Hepatocyte (in vitro differentiated cells): Measurements from ENCODE around the gene SLC25A30. TPM values are rescaled to one million over a fixed set of nuclear protein-coding genes. Genes with fewer than 3 reads are reported as not detected.
"Not testable (repeated sequence)": the region's sequence is repeated elsewhere in the genome, so short reads cannot be mapped to it uniquely, and the experiment has no call there.

Source experiments
- DNase-seq: peaks from one replicate; pipeline ENCODE4 v3.0.0-alpha.2; 2016; ENCODE audit warnings: low spot score
- H2AFZ ChIP-seq: fragments of 200-600 bp; sonication (generic); 2 replicates; pipeline ENCODE4 v1.6.0; 2016; ENCODE audit warnings: antibody characterized with exemption, mild to moderate bottlenecking
- H3K27ac ChIP-seq: fragments of 200-600 bp; sonication (generic); 2 replicates; pipeline ENCODE4 v1.5.1; 2016; ENCODE audit warnings: mild to moderate bottlenecking
- H3K27me3 ChIP-seq: fragments of 200-600 bp; sonication (generic); 2 replicates; pipeline ENCODE4 v1.6.1; 2016
- H3K36me3 ChIP-seq: fragments of 200-600 bp; sonication (generic); replicated peaks from 2 replicates; pipeline ENCODE4 v1.5.1; 2016; ENCODE audit warnings: low read depth; ENCODE audit not compliant: insufficient read depth
- H3K4me1 ChIP-seq: fragments of 200-600 bp; sonication (generic); 2 replicates; pipeline ENCODE4 v1.5.1; 2016; ENCODE audit warnings: mild to moderate bottlenecking, moderate library complexity; ENCODE audit not compliant: insufficient read depth
- H3K4me2 ChIP-seq: fragments of 200-600 bp; sonication (generic); 2 replicates; pipeline ENCODE4 v1.6.0; 2016
- H3K4me3 ChIP-seq: fragments of 200-600 bp; sonication (generic); 2 replicates; pipeline ENCODE4 v1.5.1; 2016; ENCODE audit warnings: mild to moderate bottlenecking
- H3K79me2 ChIP-seq: fragments of 200-600 bp; sonication (generic); 2 replicates; pipeline ENCODE4 v1.6.0; 2017; ENCODE audit warnings: mild to moderate bottlenecking
- H3K9me2 ChIP-seq: fragments of 200-600 bp; sonication (generic); replicated peaks from 2 replicates; pipeline ENCODE4 v1.6.0; 2017; ENCODE audit warnings: mild to moderate bottlenecking; ENCODE audit not compliant: insufficient read depth
- H3K9me3 ChIP-seq: fragments of 200-600 bp; sonication (generic); 2 replicates; pipeline ENCODE4 v1.5.1; 2016; ENCODE audit warnings: low read depth, mild to moderate bottlenecking
- H4K20me1 ChIP-seq: fragments of 200-600 bp; sonication (generic); 2 replicates; pipeline ENCODE4 v1.6.0; 2016; ENCODE audit warnings: mild to moderate bottlenecking; ENCODE audit not compliant: insufficient read depth, poor library complexity, severe bottlenecking
- EZH2 ChIP-seq: fragments of 200-600 bp; sonication (generic); IDR thresholded peaks from 2 replicates; pipeline ENCODE4 v1.6.1; 2016; ENCODE audit warnings: antibody characterized with exemption, mild to moderate bottlenecking, borderline replicate concordance
- EZH2phosphoT487 ChIP-seq: fragments of 200-600 bp; sonication (generic); IDR thresholded peaks from one replicate; pipeline ENCODE4 v1.6.1; 2018; ENCODE audit warnings: antibody characterized with exemption, mild to moderate bottlenecking, low read depth, moderate library complexity; ENCODE audit not compliant: unreplicated experiment, severe bottlenecking
- WGBS: methylation state at CpG from one replicate; pipeline ENCODE4 v1.1.6; 2016; ENCODE audit warnings: low lambda C conversion rate; ENCODE audit errors: missing lambda C conversion rate; 5-methylcytosine and 5-hydroxymethylcytosine counted together
- polyA plus RNA-seq: library from polyadenylated mRNA; unstranded; fragments of >200 nt; fragmentation: Nextera tagmentation; extraction: Ambion mirVana; gene quantifications from 2 replicates; pipeline ENCODE4 v1.2.1, GENCODE V29; 2016
- total RNA-seq: library from RNA; depleted of rRNA; stranded (reverse); fragments of >200 nt; gene quantifications from 2 replicates; pipeline ENCODE4 v1.2.3, GENCODE V29; 2014
- TF ChIP-seq, protein P1 (sequence below): fragments of 200-600 bp; sonication (generic); IDR thresholded peaks from 2 replicates; pipeline ENCODE4 v1.5.1; 2016; ENCODE audit warnings: antibody characterized with exemption, mild to moderate bottlenecking; ENCODE audit not compliant: poor library complexity

The SLC25A30 gene
- total and polyA plus RNA-seq, 2 experiments from 2014 or later = 2.8 to 13.3 TPM

GRCh38 chr13:45385907-45386553 lies 32.1 kb downstream of the SLC25A30 start:
- WGBS = 97% methylated on average over 5 of the region's 5 CpGs
- no peaks in the 10 kb centered on the region for H3K9me3 ChIP-seq
- H3K79me2 ChIP-seq = no peaks in the 10 kb centered on the region
- no peak overlapping the region for H3K27ac ChIP-seq
- H3K36me3 ChIP-seq = no peaks in the 10 kb centered on the region
- H4K20me1 ChIP-seq = no peaks in the 10 kb centered on the region
- no peaks in the 10 kb centered on the region for H3K27me3 ChIP-seq
- no peak overlapping the region for H3K4me3 ChIP-seq
- no peak for DNase-seq
- TF ChIP-seq EZH2phosphoT487 (no peak), EZH2 (no peak)
- TF ChIP-seq, protein P1, sequence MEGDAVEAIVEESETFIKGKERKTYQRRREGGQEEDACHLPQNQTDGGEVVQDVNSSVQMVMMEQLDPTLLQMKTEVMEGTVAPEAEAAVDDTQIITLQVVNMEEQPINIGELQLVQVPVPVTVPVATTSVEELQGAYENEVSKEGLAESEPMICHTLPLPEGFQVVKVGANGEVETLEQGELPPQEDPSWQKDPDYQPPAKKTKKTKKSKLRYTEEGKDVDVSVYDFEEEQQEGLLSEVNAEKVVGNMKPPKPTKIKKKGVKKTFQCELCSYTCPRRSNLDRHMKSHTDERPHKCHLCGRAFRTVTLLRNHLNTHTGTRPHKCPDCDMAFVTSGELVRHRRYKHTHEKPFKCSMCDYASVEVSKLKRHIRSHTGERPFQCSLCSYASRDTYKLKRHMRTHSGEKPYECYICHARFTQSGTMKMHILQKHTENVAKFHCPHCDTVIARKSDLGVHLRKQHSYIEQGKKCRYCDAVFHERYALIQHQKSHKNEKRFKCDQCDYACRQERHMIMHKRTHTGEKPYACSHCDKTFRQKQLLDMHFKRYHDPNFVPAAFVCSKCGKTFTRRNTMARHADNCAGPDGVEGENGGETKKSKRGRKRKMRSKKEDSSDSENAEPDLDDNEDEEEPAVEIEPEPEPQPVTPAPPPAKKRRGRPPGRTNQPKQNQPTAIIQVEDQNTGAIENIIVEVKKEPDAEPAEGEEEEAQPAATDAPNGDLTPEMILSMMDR = no peak
- no peaks in the 10 kb centered on the region for H3K4me1 ChIP-seq
- no peaks in the 10 kb centered on the region for H3K9me2 ChIP-seq
- no peak overlapping the region for H2AFZ ChIP-seq
- H3K4me2 ChIP-seq = no peak overlapping the region

DNA sequence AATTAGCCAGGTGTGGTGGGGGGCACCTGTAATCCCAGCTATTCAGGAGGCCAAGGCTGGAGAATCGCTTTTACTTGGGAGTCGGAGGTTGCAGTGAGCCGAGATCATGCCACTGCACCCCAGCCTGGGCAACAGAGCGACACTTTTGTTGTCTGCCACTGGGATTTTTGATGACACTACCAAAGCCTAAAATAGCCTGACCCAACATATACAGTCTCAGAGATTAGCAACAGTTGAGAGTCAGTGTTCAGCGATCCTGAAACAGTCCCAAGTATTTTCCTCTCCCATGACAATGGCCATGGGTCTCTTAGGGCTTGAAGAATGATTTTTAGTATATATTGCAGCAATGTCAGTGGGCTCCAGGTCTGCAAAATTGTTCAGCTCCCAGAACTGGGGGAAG lies 32.9 kb downstream of the SLC25A30 start:
- H3K79me2 ChIP-seq = no peaks in the 10 kb centered on the region
- DNase-seq = no peak
- H3K4me1 ChIP-seq = no peaks in the 10 kb centered on the region
- no peak overlapping the region for H3K4me3 ChIP-seq
- no peaks in the 10 kb centered on the region for H3K36me3 ChIP-seq
- H3K27ac ChIP-seq = no peak overlapping the region
- no peak overlapping the region for H3K4me2 ChIP-seq
- TF ChIP-seq, protein P1 = no peak
- TF ChIP-seq EZH2 = no peak
- no peak for TF ChIP-seq EZH2phosphoT487
- H3K9me3 ChIP-seq = no peaks in the 10 kb centered on the region
- H3K9me2 ChIP-seq = no peaks in the 10 kb centered on the region
- H4K20me1 ChIP-seq = no peaks in the 10 kb centered on the region
- no peak overlapping the region for H2AFZ ChIP-seq
- H3K27me3 ChIP-seq = no peaks in the 10 kb centered on the region
- 92% methylated on average over 5 of the region's 5 CpGs for WGBS

- DNase-seq = no peak
- H3K9me2 ChIP-seq = no peaks in the 10 kb centered on the region
- no peaks in the 10 kb centered on the region for H3K27me3 ChIP-seq
- no peaks in the 10 kb centered on the region for H3K4me1 ChIP-seq
- no peak overlapping the region for H2AFZ ChIP-seq
- H3K27ac ChIP-seq = no peak overlapping the region
- no peak overlapping the region for H3K4me2 ChIP-seq
- no peaks in the 10 kb centered on the region for H3K9me3 ChIP-seq
- no peak overlapping the region for H3K4me3 ChIP-seq
- 92% methylated on average over 4 of the region's 4 CpGs for WGBS
- no peaks in the 10 kb centered on the region for H3K79me2 ChIP-seq
- no peak for TF ChIP-seq EZH2phosphoT487
- TF ChIP-seq, protein P1 = no peak
- no peak for TF ChIP-seq EZH2
- no peaks in the 10 kb centered on the region for H4K20me1 ChIP-seq
- H3K36me3 ChIP-seq = no peaks in the 10 kb centered on the region
Observed at GRCh38 chr13:45384474-45385174, 33.5 kb downstream of the SLC25A30 start.

DNA sequence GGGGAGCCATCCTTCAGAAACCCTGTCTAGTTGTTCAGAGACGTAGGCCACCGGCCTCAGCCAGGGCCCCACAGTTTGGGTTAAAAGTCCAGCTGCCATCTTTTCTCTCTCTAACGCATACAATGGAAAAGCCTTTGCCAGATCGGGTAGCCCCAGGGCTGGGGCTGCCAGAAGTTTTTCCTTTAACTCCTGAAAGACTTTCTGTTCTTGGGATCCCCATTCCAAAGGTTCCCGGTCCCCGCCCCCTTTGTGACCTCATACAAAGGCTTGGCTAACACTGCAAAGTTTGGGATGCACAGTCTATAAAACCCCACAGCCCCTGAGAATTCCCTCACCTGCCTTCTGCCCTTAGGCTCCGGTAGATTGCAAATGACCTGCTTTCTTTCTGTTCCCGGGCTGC lies 35.4 kb downstream of the SLC25A30 start:
- not testable (repeated sequence) for H3K4me1 ChIP-seq, H3K4me3 ChIP-seq, H3K9me2 ChIP-seq, H3K36me3 ChIP-seq, H3K79me2 ChIP-seq, H3K27me3 ChIP-seq, H3K27ac ChIP-seq, H3K9me3 ChIP-seq, DNase-seq, H4K20me1 ChIP-seq, H3K4me2 ChIP-seq, H2AFZ ChIP-seq
- WGBS = 78% methylated on average over 8 of the region's 8 CpGs
